Measurements from ENCODE around the gene GGCX. TPM values are rescaled to one million over a fixed set of nuclear protein-coding genes. Genes with fewer than 3 reads are reported as not detected.

Gene GGCX
- total RNA-seq, 3 donors from 2014 or later, result 26.4 to 39.1 (median 31.7) TPM

DNA sequence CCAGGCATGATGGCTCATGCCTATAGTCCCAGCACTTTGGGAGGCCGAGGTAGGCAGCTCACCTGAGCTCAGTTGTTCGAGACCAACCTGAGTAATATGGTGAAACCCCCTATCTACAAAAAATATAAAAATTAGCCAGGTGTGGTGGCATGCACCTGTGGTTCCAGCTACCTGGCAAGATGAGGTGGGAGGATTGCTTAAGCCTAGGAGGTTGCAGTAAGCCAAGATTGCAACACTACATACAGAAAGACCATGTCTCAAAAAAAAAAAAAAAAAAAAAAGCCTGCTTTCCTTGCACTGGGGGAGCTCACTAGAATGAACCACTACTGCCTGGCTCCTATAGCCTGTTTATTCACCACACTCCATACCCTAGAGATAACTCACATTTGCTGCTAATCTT, 29.7 kb downstream of the GGCX start:
- Histone ChIP-seq H3K36me3 (ENCODE audit: low read depth) (no peaks in the 10 kb centered on the region), H3K4me1 (ENCODE audit: low read depth) (peaks cover 9% of the 10 kb centered on the region), H3K9me3 (no peaks in the 10 kb centered on the region), H3K4me3 (no peak overlapping the region)
- intact Hi-C loops (cut with DNase I, micrococcal nuclease), result no loop called here
- TF ChIP-seq, protein P1, sequence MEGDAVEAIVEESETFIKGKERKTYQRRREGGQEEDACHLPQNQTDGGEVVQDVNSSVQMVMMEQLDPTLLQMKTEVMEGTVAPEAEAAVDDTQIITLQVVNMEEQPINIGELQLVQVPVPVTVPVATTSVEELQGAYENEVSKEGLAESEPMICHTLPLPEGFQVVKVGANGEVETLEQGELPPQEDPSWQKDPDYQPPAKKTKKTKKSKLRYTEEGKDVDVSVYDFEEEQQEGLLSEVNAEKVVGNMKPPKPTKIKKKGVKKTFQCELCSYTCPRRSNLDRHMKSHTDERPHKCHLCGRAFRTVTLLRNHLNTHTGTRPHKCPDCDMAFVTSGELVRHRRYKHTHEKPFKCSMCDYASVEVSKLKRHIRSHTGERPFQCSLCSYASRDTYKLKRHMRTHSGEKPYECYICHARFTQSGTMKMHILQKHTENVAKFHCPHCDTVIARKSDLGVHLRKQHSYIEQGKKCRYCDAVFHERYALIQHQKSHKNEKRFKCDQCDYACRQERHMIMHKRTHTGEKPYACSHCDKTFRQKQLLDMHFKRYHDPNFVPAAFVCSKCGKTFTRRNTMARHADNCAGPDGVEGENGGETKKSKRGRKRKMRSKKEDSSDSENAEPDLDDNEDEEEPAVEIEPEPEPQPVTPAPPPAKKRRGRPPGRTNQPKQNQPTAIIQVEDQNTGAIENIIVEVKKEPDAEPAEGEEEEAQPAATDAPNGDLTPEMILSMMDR (IDR thresholded peaks at IDR 0.05), result no peak
- DNase-seq (no peak), ATAC-seq (no peak)

DNA sequence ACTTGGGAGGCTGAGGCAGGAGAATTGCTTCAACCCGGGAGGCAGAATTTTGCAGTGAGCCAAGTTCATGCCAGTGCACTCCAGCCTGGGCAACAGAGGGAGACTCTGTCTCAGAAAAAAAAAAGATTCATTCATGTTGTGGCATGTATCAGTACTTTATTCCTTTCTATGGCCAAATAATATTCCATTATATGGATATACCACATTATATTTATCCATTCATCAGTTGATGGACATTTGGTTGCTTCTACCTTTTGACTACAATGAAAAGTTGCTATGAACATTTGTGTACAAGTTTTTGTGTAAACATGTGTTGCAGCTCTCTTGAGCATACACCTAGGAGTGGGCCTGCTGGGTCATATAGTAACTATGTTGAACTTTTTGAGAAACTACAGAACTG, 31.5 kb downstream of the GGCX start:
- intact Hi-C loops (cut with DNase I, micrococcal nuclease), result no loop called here
- H3K4me3 ChIP-seq, result no peak overlapping the region
- no peak for ATAC-seq

DNA sequence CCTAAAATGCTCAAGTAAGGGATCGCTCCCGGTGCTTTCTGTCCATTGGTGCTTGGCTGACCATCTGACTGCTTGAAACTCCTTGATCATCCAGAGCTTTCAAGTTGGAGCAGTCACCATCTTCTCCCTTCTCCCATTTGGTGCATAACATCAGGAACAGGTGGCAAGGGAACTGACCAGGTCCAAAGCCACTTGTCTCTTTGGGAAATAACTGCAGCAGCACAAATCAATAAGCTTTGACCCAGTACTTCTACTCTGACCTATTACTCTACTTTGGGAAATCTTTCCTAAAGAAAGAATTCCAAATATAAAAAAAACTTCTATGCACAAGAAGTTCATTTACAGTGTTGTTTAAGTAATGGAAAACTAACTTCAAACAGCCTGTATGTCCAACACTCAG, 32.9 kb downstream of the GGCX start:
- DNase-seq (no peak), ATAC-seq (no peak)
- TF ChIP-seq, protein P1 (IDR thresholded peaks at IDR 0.05), result no peak

More for the DNA sequence above, 31.5 kb downstream of the GGCX start:
- H3K36me3 ChIP-seq (ENCODE audit: low read depth), result no peaks in the 10 kb centered on the region
- no peaks in the 10 kb centered on the region for H3K9me3 ChIP-seq
- no peak for DNase-seq
- TF ChIP-seq, protein P1 (IDR thresholded peaks at IDR 0.05), result no peak
- peaks cover 9% of the 10 kb centered on the region for H3K4me1 ChIP-seq (ENCODE audit: low read depth)

DNA sequence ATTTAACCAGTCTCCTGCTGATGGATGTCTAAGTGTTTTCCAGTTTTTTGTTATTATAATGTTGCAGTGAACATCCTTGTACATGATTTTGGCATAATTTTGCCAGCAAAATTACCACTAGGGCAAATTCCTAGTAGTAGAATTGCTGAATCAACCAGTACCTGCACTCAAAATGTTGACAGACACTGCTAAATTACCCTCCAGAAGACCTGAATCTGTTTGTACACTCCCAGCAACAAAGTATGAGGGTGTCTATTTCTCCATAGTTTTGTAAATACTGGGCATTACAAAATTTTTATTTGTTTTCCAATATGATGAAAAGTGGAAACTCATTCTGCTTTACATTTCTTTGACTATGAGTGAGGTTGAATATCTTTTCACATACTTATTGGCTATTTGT, 33.5 kb downstream of the GGCX start:
- Histone ChIP-seq H3K4me1 (ENCODE audit: low read depth) (peaks cover 19% of the 10 kb centered on the region), H3K4me3 (no peak overlapping the region), H3K36me3 (ENCODE audit: low read depth) (no peaks in the 10 kb centered on the region), H3K9me3 (no peaks in the 10 kb centered on the region)
- no peak for ATAC-seq
- TF ChIP-seq, protein P1 (IDR thresholded peaks at IDR 0.05), result no peak
- intact Hi-C loops (cut with DNase I, micrococcal nuclease), result no loop called here
- DNase-seq, result no peak

More for the DNA sequence above, 32.9 kb downstream of the GGCX start:
- H3K4me3 ChIP-seq, result no peak overlapping the region
- H3K9me3 ChIP-seq, result no peaks in the 10 kb centered on the region
- intact Hi-C loops (cut with DNase I, micrococcal nuclease), result no loop called here
- H3K36me3 ChIP-seq (ENCODE audit: low read depth), result no peaks in the 10 kb centered on the region
- H3K4me1 ChIP-seq (ENCODE audit: low read depth), result peaks cover 13% of the 10 kb centered on the region

DNA sequence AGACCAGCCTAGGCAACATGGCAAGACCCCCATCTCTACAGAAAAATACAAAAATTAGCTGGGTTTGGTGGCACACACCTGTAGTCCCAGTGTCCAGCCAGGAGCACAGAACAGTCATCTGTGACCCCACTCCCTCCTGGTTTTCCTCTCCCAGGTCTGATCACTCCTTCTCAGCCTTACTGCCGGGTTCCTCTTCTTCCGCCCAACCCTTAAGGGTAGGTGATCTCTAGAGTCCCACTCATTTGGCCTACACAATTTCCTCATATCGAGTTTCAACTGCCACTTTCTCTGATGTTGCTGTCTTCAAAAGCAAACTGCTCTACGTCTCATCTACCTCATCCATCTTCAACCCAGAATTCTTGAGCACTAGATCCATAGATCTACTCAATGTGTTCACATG, 35.7 kb downstream of the GGCX start:
- Histone ChIP-seq H3K4me1 (ENCODE audit: low read depth) (peaks cover 22% of the 10 kb centered on the region), H3K36me3 (ENCODE audit: low read depth) (no peaks in the 10 kb centered on the region), H3K4me3 (no peak overlapping the region), H3K9me3 (no peaks in the 10 kb centered on the region)
- DNase-seq (no peak), ATAC-seq (no peak)
- intact Hi-C loops (cut with DNase I, micrococcal nuclease), result no loop called here
- TF ChIP-seq, protein P1 (IDR thresholded peaks at IDR 0.05), result no peak

DNA sequence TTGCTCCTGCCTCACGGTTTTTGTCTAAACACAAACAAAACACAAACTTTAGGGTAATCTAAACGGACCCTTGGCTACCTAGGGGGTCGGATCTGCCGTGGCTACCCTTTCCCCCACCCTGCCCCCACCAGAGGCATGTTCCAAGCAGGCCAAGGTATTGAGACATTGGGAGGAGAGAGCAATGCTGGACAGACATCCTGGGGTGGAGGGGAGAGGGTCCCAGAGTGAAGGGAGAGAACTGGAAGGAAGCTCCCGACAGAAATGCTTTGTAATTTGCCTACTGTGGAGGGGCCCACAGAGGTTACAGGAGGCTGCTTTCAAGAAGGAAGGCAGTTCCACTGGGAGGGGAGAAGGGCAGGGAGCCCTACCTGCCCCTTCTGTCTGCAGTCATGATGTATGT, 36.3 kb downstream of the GGCX start:
- TF ChIP-seq, protein P1 (IDR thresholded peaks at IDR 0.05), result no peak
- DNase-seq (no peak), ATAC-seq (no peak)
- H3K9me3 ChIP-seq, result no peaks in the 10 kb centered on the region
- H3K4me1 ChIP-seq (ENCODE audit: low read depth), result peaks cover 22% of the 10 kb centered on the region
- H3K4me3 ChIP-seq, result no peak overlapping the region
- H3K36me3 ChIP-seq (ENCODE audit: low read depth), result no peaks in the 10 kb centered on the region
- intact Hi-C loops (cut with DNase I, micrococcal nuclease), result no loop called here

Data from mucosa of descending colon (tissue), 3 donors.